HG03521 (cell line): ENCODE measurements around the gene EML6.

Source experiments
- ATAC-seq: cut with Tn5 transposase; IDR thresholded peaks from one replicate; pipeline ENCODE4 v1.9.1; 2021; ENCODE audit warnings: mild to moderate bottlenecking, moderate library complexity; ENCODE audit not compliant: unreplicated experiment

The EML6 gene

GRCh38 chr2:54902763-54903162, 179.3 kb downstream of the EML6 start:
- ATAC-seq = no peak

DNA sequence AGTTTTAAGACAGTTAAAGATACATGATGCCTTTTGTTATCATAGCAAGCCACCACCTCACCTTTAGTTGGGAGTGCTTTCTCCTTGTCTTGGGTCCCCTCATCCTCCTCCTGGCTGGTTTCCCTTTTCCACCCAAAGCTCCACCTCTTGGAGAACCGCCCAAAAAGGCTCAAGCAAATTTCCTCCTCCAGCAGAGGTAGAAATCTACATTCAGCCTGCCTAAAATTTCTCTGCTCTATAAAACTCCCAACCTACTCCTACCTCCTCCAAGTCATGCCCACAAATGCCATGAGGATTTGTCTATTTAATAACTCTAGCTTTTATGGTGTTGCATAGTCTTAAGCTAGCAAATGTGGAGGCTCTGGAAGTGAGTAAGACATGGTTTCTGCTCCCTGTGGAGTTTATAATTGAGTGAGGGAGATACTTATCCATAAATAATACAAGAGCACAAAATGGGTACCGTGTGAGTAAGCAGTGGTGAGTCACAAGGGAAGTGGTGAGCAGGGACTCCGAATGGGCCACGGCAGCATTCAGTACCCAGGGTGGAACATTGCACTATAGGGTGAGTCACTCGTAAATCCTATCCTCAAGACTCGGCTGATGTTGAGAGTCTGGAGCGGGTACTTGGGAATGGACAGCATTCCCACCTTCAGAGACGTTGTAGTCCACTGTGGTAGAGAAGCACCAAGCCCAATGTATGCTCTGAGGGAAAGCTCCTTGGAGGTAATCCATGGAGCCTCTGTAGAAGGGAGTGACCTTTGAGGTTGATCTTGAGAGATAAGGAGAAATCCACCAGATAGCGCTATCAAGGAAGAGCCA, 180.5 kb downstream of the EML6 start:
- no peak for ATAC-seq

- no peak for ATAC-seq
These were observed 181.4 kb downstream of the EML6 start for GRCh38 chr2:54904836-54905235.

- no peak for ATAC-seq
These were observed 183.3 kb downstream of the EML6 start for GRCh38 chr2:54906716-54907115.

- ATAC-seq = no peak
These were observed 184.2 kb downstream of the EML6 start for GRCh38 chr2:54907663-54908062.

- no peak for ATAC-seq
These were observed 185.1 kb downstream of the EML6 start for GRCh38 chr2:54908591-54908990.

DNA sequence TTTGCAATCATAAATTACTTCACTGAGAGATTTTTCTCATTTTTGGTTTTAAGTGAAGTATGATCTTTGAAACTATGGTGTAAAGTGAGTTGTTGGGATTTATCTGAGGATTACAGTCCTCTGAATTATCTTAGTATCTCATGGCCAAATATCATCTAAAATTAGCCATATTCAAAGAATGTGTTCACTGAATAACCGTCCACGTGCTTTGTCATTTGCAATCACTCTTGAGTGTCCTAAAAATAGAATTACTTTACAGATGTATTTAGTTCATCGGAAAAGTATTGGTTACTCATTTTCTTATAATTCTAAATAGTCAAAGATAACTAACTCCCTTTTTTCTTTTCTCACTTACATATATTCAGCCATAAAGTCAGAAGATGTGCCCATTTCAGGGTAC, 185.5 kb downstream of the EML6 start:
- no peak for ATAC-seq

GRCh38 chr2:54912305-54912704, 188.8 kb downstream of the EML6 start:
- no peak for ATAC-seq

- ATAC-seq = no peak
These were observed 189.4 kb downstream of the EML6 start for GRCh38 chr2:54912893-54913292.

GRCh38 chr2:54914637-54915036, 191.2 kb downstream of the EML6 start:
- ATAC-seq = no peak

GRCh38 chr2:54915101-54915500, 191.6 kb downstream of the EML6 start:
- ATAC-seq = no peak

DNA sequence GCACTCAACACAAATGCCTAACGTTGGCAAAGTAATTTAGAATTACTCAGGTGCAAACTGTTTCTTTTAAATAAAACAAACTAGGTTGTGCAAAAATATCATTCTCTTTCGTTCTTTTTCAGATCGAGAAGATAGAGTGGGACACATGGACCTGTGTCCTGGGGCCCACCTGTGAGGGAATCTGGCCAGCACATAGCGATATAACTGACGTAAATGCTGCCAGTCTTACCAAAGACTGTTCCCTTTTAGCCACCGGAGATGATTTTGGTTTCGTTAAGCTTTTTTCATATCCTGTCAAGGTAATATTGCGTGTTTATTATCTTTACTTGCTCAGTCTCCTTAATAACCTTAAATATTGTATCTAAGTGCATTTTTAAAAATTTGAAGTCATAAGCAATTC, 193.2 kb downstream of the EML6 start:
- no peak for ATAC-seq

GRCh38 chr2:54918647-54919280, 195.3 kb downstream of the EML6 start:
- ATAC-seq = no peak

DNA sequence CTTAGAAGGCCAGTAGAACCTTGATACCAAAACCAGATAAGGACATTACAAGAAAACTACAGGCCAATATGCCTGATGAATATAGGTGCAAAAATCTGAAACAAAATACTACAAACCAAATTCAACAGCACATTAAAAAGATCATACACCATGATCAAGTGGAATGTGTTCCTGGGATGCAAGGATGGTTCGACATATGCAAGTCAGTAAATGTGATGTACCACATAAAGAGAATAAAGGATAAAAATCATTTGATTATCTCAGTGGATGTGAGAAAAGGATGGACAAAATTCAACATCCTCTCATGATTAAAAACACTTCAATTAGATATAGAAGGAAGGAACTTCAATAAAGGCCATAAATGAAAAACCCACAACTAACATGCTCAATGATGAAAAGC, 197.2 kb downstream of the EML6 start:
- no peak for ATAC-seq

- ATAC-seq = no peak
These were observed 200.7 kb downstream of the EML6 start for GRCh38 chr2:54924121-54924520.

DNA sequence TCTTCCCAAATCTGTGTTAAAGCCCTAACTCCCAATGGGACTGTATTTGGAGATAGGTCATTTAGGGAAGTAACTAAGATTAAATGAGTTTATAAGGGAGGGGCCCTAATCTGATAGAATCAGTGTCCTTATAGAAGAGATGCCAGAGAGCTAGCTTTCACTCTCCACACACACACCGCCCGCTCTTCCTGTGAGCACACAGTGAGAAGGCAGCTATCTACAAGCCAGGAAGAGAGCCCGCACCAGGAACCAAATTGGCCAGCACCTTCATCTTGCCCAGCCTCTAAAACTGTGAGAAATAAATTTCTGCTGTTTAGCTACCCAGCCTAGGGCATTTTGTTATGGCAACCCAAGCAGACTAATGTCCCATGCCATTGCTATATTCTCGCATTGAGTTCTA, 201.6 kb downstream of the EML6 start:
- ATAC-seq = no peak

GRCh38 chr2:54927085-54927750, 203.8 kb downstream of the EML6 start:
- ATAC-seq = no peak

DNA sequence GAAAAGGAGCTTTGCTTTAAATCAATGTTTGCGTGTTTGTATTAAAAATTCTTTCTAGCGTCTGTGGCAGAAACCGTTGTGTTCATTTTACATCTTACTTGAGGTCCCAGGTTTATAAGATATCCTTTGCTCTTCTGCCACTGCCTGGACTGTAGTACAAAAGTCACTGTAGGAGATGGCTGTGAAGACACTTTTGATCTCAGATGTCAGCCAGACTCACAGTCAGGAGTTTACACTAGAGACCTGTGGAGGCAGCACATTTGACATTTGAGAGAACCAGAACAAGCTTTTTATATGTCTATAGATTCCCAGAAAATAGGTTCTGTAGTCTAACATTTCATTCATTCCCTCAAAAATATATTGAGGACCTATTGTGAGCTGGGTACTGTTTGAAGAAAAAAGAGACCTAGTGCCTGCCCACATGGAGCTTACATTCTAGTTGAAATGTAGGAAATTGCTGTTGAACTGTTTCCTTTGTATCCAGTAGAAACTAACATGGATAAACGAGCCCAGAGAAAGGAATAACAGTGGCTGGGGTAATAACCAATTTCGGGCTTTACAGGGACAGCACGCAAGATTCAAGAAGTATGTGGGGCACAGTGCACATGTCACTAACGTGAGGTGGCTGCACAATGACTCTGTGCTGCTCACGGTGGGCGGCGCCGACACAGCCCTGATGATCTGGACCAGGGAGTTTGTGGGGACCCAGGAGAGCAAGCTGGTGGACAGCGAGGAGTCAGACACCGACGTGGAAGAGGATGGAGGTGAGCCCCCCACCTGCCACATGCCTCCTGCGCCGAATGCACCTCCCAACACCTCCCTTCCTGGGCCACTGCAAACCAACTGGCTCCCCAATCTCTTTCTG, 204.5 kb downstream of the EML6 start:
- no peak for ATAC-seq

DNA sequence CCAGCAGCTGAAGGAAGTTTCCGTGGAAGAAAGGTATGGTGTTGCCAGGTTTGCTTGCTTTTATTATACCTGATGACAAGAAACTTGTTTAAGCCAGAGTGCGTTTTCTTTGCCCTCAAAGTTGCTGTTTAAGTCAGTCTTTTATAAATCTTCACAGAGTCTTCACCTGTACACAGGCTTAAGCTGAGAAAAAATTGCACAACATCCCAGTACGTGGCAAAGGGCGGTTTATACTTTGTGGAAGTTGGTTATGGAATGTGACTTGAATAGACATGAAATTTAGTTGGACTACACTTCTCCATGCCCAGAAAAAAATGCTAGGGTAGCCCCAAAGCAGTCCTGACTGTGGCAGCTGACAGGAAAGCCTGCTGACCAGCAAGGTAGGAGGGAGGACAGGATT, 205.3 kb downstream of the EML6 start:
- ATAC-seq = no peak

DNA sequence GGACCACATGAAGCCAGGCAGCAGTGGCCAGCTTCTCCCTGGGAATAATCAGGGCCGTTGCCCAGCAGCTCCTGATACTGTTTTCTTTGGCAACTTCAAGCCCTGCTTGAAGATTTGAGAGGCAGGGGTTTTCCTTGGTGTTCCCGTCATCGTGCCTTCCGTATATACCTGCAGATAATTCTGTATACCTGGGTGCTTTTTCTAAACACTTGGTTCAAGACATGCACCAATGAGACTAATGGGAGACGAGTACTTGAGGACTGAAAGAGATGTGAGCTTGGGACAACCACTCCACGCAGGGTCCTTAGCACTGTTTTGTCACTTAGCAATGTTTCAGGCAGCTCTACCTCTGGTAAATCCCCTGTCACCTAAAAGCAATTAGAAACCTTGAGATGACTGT, 208.0 kb downstream of the EML6 start:
- no peak for ATAC-seq

DNA sequence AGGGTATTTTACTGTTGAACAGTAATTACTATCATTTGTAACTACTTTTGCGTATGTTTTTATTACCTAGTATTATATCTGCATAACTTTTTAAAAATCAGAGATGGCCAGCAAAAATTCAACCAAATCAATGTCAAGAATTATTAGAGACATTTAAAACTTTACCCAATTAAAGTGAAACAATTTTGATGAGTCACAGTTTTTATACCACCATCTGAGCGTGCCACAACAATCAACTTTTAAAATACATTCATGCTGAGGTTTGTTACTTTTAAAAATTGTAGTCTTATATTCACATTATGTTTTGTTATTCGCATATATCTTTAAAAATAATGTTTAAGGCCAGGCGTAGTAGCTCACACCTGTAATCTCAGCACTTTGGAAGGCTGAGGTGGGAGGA, 211.9 kb downstream of the EML6 start:
- no peak for ATAC-seq
